Psoas muscle (tissue), 8 donors: Measurements from ENCODE around the gene PTEN. TPM values are rescaled to one million over a fixed set of nuclear protein-coding genes. Genes with fewer than 3 reads are reported as not detected.
"Not testable (repeated sequence)": the region's sequence is repeated elsewhere in the genome, so short reads cannot be mapped to it uniquely, and the experiment has no call there.

Experiments used
- ATAC-seq, 4 donors: fragments of 200-7000 bp; cut with Tn5 transposase; one replicate each; pipeline ENCODE4 v1.9.1; 2020; ENCODE audit warnings: moderate library complexity in 3 of 4, mild to moderate bottlenecking in 2 of 4
- DNase-seq, 2 donors: peaks; one replicate each; pipeline ENCODE4 v3.0.0-alpha.2; 2020
- H3K27ac ChIP-seq: fragments of 200-600 bp; one replicate; pipeline ENCODE4 v1.8.0; 2022
- H3K27me3 ChIP-seq, 3 donors: fragments of 200-600 bp in 1 of 3; one replicate each; pipeline versions ENCODE4 v1.6.1 to v1.8.0; 2013 to 2022; ENCODE audit warnings: low read length in 2 of 3, mild to moderate bottlenecking in 2 of 3, moderate library complexity in 1 of 3; ENCODE audit not compliant: insufficient read depth in 3 of 3
- H3K36me3 ChIP-seq, 2 donors: fragments of 200-600 bp in 1 of 2; one replicate each; pipeline versions ENCODE4 v1.6.1 to v1.8.0; 2013 to 2022; ENCODE audit warnings: low read depth in 1 of 2, mild to moderate bottlenecking in 1 of 2, moderate library complexity in 1 of 2; ENCODE audit not compliant: insufficient read depth in 1 of 2
- H3K4me1 ChIP-seq: fragments of 200-600 bp; one replicate; pipeline ENCODE4 v1.8.0; 2022
- H3K4me3 ChIP-seq: fragments of 200-600 bp; one replicate; pipeline ENCODE4 v1.8.0; 2022; ENCODE audit warnings: mild to moderate bottlenecking
- H3K9me3 ChIP-seq: fragments of 200-600 bp; one replicate; pipeline ENCODE4 v1.8.0; 2022
- WGBS, 3 donors: extraction: QIAGEN DNeasy Blood & Tissue Kit; methylation state at CpG; one replicate each; pipeline versions ENCODE4 v1.1.6 to v1.1.7; 2013; 5-methylcytosine and 5-hydroxymethylcytosine counted together
- intact Hi-C, 2 donors: fragments of 100-400 bp; cut with DNase I; formaldehyde crosslinking; loops; one replicate each; pipeline versions ENCODE4 v1.11.0 to v1.14.2; 2022
- polyA plus RNA-seq, 3 donors: library from polyadenylated mRNA; stranded (reverse); fragments of 200-250 nt; gene quantifications; one replicate each; pipeline ENCODE4 v1.2.3, GENCODE V29; 2013
- total RNA-seq, 4 donors: library from RNA; stranded (reverse); fragmentation: NEBNext Ultra II Directional in 2 of 4; extraction: Animal tissue kit (Norgen Biotek cat#: 25700) in 2 of 4; gene quantifications; one replicate each; pipeline versions ENCODE4 v1.2.1 to v1.2.4, GENCODE V29; 2021 to 2023
- TF ChIP-seq, protein P1 (sequence below): fragments of 200-600 bp; IDR thresholded peaks from one replicate; pipeline ENCODE4 v1.8.0; 2022; ENCODE audit warnings: antibody characterized with exemption
- donor health status: healthy with polysubstance abuse.
- donor health status: DM: no; HTN: no; CAD: no; lungs with moderate emphysema.
- donor health status: Bipolar disorder and iron deficiency.
- donor health status: healthy.
- donor health status: DM: yes; HTN: yes; CAD: no.
- donor health status: DM: no; HTN: no; CAD: no.
- donor health status: DM: no; HTN: no; CAD: no.
- donor health status: DM: yes; HTN: yes; CAD: no.

The PTEN gene
- total and polyA plus RNA-seq, 7 donors: 13.7 to 51.9 (median 29.8) TPM

GRCh38 chr10:87873656-87874055, 10.2 kb downstream of the PTEN start:
- Histone ChIP-seq H3K9me3 (no peaks in the 10 kb centered on the region), H3K4me1 (peaks cover 71% of the 10 kb centered on the region)
- WGBS, 3 donors: 83 to 88% (median 85%) methylated on average over 2 of the region's 2 CpGs

GRCh38 chr10:87875929-87876571, 12.6 kb downstream of the PTEN start:
- DNase-seq (no peak), ATAC-seq (no peak)
- WGBS, 3 donors: 17 to 30% (median 22%) methylated on average over 4 of the region's 4 CpGs
- Histone ChIP-seq H3K9me3 (no peaks in the 10 kb centered on the region), H3K27me3 (no peaks in the 10 kb centered on the region), H3K36me3 (peaks cover 0 to 5% of the 10 kb centered on the region in 2 donors), H3K4me1 (peaks cover 61% of the 10 kb centered on the region), H3K27ac (no peak overlapping the region), H3K4me3 (peak overlapping the region; percentile 9)
- TF ChIP-seq, protein P1, sequence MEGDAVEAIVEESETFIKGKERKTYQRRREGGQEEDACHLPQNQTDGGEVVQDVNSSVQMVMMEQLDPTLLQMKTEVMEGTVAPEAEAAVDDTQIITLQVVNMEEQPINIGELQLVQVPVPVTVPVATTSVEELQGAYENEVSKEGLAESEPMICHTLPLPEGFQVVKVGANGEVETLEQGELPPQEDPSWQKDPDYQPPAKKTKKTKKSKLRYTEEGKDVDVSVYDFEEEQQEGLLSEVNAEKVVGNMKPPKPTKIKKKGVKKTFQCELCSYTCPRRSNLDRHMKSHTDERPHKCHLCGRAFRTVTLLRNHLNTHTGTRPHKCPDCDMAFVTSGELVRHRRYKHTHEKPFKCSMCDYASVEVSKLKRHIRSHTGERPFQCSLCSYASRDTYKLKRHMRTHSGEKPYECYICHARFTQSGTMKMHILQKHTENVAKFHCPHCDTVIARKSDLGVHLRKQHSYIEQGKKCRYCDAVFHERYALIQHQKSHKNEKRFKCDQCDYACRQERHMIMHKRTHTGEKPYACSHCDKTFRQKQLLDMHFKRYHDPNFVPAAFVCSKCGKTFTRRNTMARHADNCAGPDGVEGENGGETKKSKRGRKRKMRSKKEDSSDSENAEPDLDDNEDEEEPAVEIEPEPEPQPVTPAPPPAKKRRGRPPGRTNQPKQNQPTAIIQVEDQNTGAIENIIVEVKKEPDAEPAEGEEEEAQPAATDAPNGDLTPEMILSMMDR: no peak
- intact Hi-C loops: no loop called here

More at GRCh38 chr10:87873656-87874055, 10.2 kb downstream of the PTEN start:
- Histone ChIP-seq H3K27ac (no peak overlapping the region), H3K4me3 (peak overlapping the region; percentile 0), H3K27me3 (no peaks in the 10 kb centered on the region), H3K36me3 (peaks cover 0 to 5% of the 10 kb centered on the region in 2 donors)
- TF ChIP-seq, protein P1: no peak
- intact Hi-C loops: no loop called here
- DNase-seq (no peak), ATAC-seq (no peak)

DNA sequence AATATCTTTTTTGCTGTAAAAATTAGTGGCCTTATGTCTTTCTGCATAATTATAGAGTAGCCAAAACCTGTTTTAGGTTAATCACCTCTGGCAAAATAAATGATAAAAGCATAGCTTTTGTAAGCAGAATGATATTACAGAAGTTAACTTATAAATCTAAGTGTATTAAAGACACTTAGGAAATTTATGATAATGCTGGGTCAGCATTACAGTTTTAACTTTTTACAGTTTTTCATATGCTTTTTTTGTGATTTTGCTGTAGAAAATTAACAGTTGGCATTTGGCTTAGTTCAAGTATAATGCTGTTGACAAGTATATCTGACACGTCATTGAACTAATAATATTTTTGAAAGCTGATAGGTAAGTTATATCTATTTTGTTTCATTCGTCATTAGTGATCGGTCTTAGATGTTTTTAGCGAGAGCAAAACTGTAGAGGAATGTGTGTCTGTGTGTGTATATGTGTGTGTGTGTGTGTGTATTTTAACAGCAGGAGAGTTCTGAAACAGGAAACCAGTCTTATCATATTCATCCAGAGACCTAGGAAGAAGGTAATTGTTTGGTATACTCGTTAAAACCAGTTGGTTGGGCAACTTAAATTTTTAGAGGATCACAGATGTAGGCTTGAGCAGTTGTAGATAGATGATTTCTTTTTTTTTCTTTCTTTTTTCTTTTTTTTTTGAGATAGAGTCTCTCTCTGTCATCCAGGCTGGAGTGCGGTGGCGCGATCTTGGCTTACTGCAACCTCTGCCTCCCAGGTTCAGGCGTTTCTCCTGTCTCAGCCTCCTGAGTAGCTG, 15.4 kb downstream of the PTEN start:
- peaks cover 0 to 5% of the 10 kb centered on the region in 2 donors for H3K36me3 ChIP-seq
- peak overlapping the region; percentile 5 for H3K4me3 ChIP-seq
- intact Hi-C loops: no loop called here
- 51 to 71% (median 54%) methylated on average over 9 of the region's 9 CpGs for WGBS, 3 donors
- TF ChIP-seq, protein P1: no peak
- DNase-seq (no peak), ATAC-seq (peak in 1 of 4 donors; percentile 31)
- H3K9me3 ChIP-seq: no peaks in the 10 kb centered on the region
- peaks cover 60% of the 10 kb centered on the region for H3K4me1 ChIP-seq
- H3K27ac ChIP-seq: no peak overlapping the region
- no peaks in the 10 kb centered on the region for H3K27me3 ChIP-seq

- no peak for ATAC-seq
- H3K36me3 ChIP-seq: peaks cover 0 to 5% of the 10 kb centered on the region in 2 donors
- H3K4me3 ChIP-seq: no peak overlapping the region
- H3K4me1 ChIP-seq: peaks cover 48% of the 10 kb centered on the region
- TF ChIP-seq, protein P1: no peak
- no peaks in the 10 kb centered on the region for H3K9me3 ChIP-seq
- no peaks in the 10 kb centered on the region for H3K27me3 ChIP-seq
- H3K27ac ChIP-seq: no peak overlapping the region
- intact Hi-C loops: loop anchor here in 1 of 2 donors (10.0 kb wide), 1 partner anchor 74 kb away; no protein-coding TSS in a partner anchor
- no peak for DNase-seq
Measured at GRCh38 chr10:87880336-87880735, 16.9 kb downstream of the PTEN start.

GRCh38 chr10:87881373-87882059, 18.1 kb downstream of the PTEN start:
- not testable (repeated sequence) for H3K4me3 ChIP-seq, H3K36me3 ChIP-seq, H3K27me3 ChIP-seq, DNase-seq, H3K27ac ChIP-seq, ATAC-seq, H3K9me3 ChIP-seq
- intact Hi-C loops: loop anchor here in 1 of 2 donors (10.0 kb wide), 1 partner anchor 73 kb away; no protein-coding TSS in a partner anchor
- peaks cover 39% of the 10 kb centered on the region for H3K4me1 ChIP-seq
- WGBS, 3 donors: 98 to 100% (median 99%) methylated on average over 5 of the region's 5 CpGs
